Uterus (tissue), 4 donors: ENCODE measurements around the gene PLPPR3. TPM values are rescaled to one million over a fixed set of nuclear protein-coding genes. Genes with fewer than 3 reads are reported as not detected.
"Not testable (repeated sequence)": the region's sequence is repeated elsewhere in the genome, so short reads cannot be mapped to it uniquely, and the experiment has no call there.

Source experiments
- DNase-seq, 2 donors: peaks; one replicate each; pipeline ENCODE4 v3.0.0-alpha.2; 2019 to 2020
- H3K27ac ChIP-seq, 2 donors: fragments of 200-600 bp; sonication (generic); 1 replicate in 1 of 2; 2 replicates in 1 of 2; pipeline ENCODE4 v1.5.1; 2016 to 2018
- H3K27me3 ChIP-seq, 2 donors: fragments of 200-600 bp; sonication (generic); one replicate each; pipeline ENCODE4 v1.5.1; 2018 to 2019; ENCODE audit warnings: control low read depth in 1 of 2
- H3K36me3 ChIP-seq, 2 donors: fragments of 200-600 bp; sonication (generic); one replicate each; pipeline ENCODE4 v1.5.1; 2019; ENCODE audit warnings: control low read depth in 1 of 2
- H3K4me1 ChIP-seq, 2 donors: fragments of 200-600 bp; sonication (generic); one replicate each; pipeline ENCODE4 v1.5.1; 2018 to 2019; ENCODE audit warnings: control low read depth in 1 of 2
- H3K4me3 ChIP-seq, 2 donors: fragments of 200-600 bp; sonication (generic); 1 replicate in 1 of 2; 2 replicates in 1 of 2; pipeline ENCODE4 v1.5.1; 2018 to 2019; ENCODE audit warnings: mild to moderate bottlenecking in 1 of 2
- H3K9me3 ChIP-seq, 2 donors: fragments of 200-600 bp; sonication (generic); one replicate each; pipeline ENCODE4 v1.5.1; 2019; ENCODE audit warnings: control low read depth in 1 of 2
- CTCF ChIP-seq, 4 experiments: fragments of 200-600 bp in 2 of 4; fragments of 450-650 bp in 2 of 4; sonication (generic) in 2 of 4; IDR thresholded peaks; one replicate each; pipeline ENCODE4 v1.5.1; 2016 to 2019; ENCODE audit warnings: antibody characterized with exemption in 4 of 4, mild to moderate bottlenecking in 2 of 4, moderate library complexity in 1 of 4
- POLR2A ChIP-seq, 2 donors: fragments of 450-650 bp; IDR thresholded peaks; one replicate each; pipeline ENCODE4 v1.6.1; 2016; ENCODE audit warnings: antibody characterized with exemption in 2 of 2, mild to moderate bottlenecking in 1 of 2, moderate library complexity in 1 of 2
- intact Hi-C: fragments of 100-400 bp; cut with DNase I; formaldehyde crosslinking; loops from one replicate; pipeline ENCODE4 v1.15.1; 2023; ENCODE audit warnings: low total_unique reads
- total RNA-seq, 4 donors: library from RNA; depleted of rRNA in 3 of 4; stranded (reverse); fragments of >200 nt in 3 of 4; gene quantifications; one replicate each; pipeline versions ENCODE4 v1.1.0 to v1.2.4, GENCODE V29; 2014 to 2023
- donor health status: DM: yes; HTN: yes; CAD: no.

PLPPR3 gene
- total RNA-seq, 4 donors from 2014 or later, result 3.4 TPM; not detected in 3

GRCh38 chr19:853014-853585 is 31.3 kb upstream of the PLPPR3 start:
- no peak overlapping the region for H3K27ac ChIP-seq
- no peaks in the 10 kb centered on the region for H3K36me3 ChIP-seq
- peaks cover 3% of the 10 kb centered on the region in 2 donors for H3K4me1 ChIP-seq
- DNase-seq, result no peak
- TF ChIP-seq CTCF (IDR thresholded peaks at IDR 0.05), result no peak
- H3K27me3 ChIP-seq, result peaks cover 9 to 18% of the 10 kb centered on the region in 2 donors
- no peak overlapping the region for H3K4me3 ChIP-seq
- H3K9me3 ChIP-seq, result no peaks in the 10 kb centered on the region
- intact Hi-C loops, result no loop called here

GRCh38 chr19:852136-853013 is 30.6 kb upstream of the PLPPR3 start, which contains the start of gene ELANE:
TSS of gene ELANE (plus strand) at chr19:852303. CDS start at chr19:852329, 26 bp downstream.
- Histone ChIP-seq H3K4me1 (peaks cover 3% of the 10 kb centered on the region in 2 donors), H3K27me3 (peaks cover 9 to 18% of the 10 kb centered on the region in 2 donors), H3K9me3 (no peaks in the 10 kb centered on the region), H3K4me3 (no peak within 1 kb of the TSS), H3K27ac (peak within 1 kb of the TSS; percentile 70 to 75), H3K36me3 (no peaks in the 10 kb centered on the region)
- intact Hi-C loops, result no loop called here
- TF ChIP-seq POLR2A (IDR thresholded peaks at IDR 0.05) (no peak), CTCF (IDR thresholded peaks at IDR 0.05) (no peak)
- no peak for DNase-seq

GRCh38 chr19:850979-851335 is 29.2 kb upstream of the PLPPR3 start:
- TF ChIP-seq POLR2A (IDR thresholded peaks at IDR 0.05) (no peak), CTCF (IDR thresholded peaks at IDR 0.05) (no peak)
- peaks cover 3% of the 10 kb centered on the region in 2 donors for H3K4me1 ChIP-seq
- H3K36me3 ChIP-seq, result no peaks in the 10 kb centered on the region
- peak overlapping the region; percentile 70 to 75 for H3K27ac ChIP-seq
- intact Hi-C loops, result no loop called here
- DNase-seq, result no peak
- H3K9me3 ChIP-seq, result no peaks in the 10 kb centered on the region
- H3K4me3 ChIP-seq, result no peak overlapping the region
- H3K27me3 ChIP-seq, result peaks cover 9 to 22% of the 10 kb centered on the region in 2 donors

- intact Hi-C loops, result no loop called here
These were observed 28.6 kb upstream of the PLPPR3 start for GRCh38 chr19:850221-850978.

GRCh38 chr19:849195-849594 is 27.4 kb upstream of the PLPPR3 start:
- H3K4me3 ChIP-seq, intact Hi-C loops, H3K9me3 ChIP-seq, H3K27ac ChIP-seq, DNase-seq, H3K36me3 ChIP-seq, H3K4me1 ChIP-seq: not testable (repeated sequence)
- H3K27me3 ChIP-seq, result peaks cover 9 to 32% of the 10 kb centered on the region in 2 donors

More at GRCh38 chr19:850221-850978, 28.6 kb upstream of the PLPPR3 start:
- H3K4me3 ChIP-seq, result no peak overlapping the region
- peak overlapping the region; percentile 70 to 75 for H3K27ac ChIP-seq
- DNase-seq, result peak; percentile 88 to 94
- no peak for TF ChIP-seq POLR2A (IDR thresholded peaks at IDR 0.05)
- no peak for TF ChIP-seq CTCF (IDR thresholded peaks at IDR 0.05)
- no peaks in the 10 kb centered on the region for H3K36me3 ChIP-seq
- peaks cover 3% of the 10 kb centered on the region in 2 donors for H3K4me1 ChIP-seq
- H3K27me3 ChIP-seq, result peaks cover 9 to 21% of the 10 kb centered on the region in 2 donors
- no peaks in the 10 kb centered on the region for H3K9me3 ChIP-seq
